SH-SY5Y (cell line): ENCODE data around the gene CDC23.

Source experiments
- GATA2 ChIP-seq: IDR thresholded peaks from 2 replicates; pipeline ENCODE4 v1.6.1; 2011; ENCODE audit warnings: mild to moderate bottlenecking, low read depth, low read length
- GATA3 ChIP-seq: IDR thresholded peaks from 2 replicates; pipeline ENCODE4 v1.6.1; 2011; ENCODE audit warnings: low read depth, mild to moderate bottlenecking, low read length, moderate library complexity

DNA sequence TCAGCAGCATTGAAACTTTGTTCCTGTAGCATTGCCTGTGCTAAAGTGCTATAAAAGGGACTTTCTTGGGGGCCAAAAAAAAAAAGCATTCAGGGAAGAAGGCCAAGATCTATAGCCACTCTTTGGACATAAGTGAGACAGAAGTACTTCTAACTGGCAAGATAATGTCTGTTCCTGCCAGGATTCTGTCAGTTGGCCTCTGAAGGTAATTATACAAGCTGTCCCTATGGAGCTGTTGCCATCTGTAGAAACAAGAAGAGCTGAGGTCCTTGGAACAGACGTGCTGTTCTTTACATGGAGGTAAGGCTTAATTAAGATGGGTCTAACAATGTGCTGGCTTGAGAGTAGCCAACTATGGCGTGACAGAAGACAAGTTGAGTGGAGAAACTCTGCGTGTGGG, 24.5 kb downstream of the CDC23 start:
- TF ChIP-seq GATA2, result no peak
- TF ChIP-seq GATA3, result no peak
